ENCODE results near the gene TRAPPC12.

Gene TRAPPC12

DNA sequence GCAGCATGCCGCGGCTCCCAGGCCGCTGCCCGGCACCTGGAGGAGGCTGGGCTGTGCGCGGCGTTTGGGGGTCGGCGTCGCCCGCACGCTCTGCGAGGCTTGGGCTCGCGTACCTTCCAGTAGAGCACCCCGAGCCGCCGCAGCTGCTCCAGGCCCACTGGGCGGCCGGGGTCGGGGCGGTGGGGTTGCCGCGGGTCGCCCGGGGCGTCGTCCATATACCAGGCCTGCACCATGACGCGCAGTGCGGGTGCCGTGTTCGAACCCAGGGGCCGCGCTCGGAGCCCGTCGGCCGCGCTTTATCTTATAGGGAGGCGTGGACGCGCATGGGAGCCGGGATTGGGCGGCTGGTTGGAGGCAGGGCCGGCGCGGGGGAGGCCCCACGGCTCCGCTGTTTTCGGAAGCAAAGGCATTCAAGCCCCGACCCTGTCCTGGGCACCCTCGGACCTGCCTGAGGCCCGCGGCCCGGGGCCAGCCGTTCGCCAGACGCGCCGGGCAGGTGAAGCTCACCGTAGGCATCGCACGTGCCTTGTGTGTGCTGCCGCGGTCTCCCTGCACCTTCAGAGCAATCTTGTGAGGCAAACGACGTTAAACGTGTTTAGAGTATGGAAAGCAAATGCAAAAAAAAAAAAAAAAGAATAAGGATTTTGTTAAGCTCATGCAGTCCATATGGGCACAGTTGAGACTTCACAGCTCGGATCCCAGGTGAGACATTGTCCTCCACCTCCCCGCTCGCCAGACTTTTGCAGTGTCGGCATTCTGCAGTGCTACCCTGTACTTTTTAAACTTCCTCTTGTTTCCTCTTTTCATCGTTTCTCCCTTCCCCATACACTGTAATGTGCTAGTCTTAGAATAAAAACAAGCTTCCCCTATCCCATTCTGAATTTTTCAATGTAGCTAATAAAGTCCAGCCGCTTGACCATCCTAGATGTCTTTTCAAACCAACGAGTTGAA lies 140.0 kb downstream of the TRAPPC12 start, which contains the start of gene ADI1:
Gene ADI1 (minus strand): TSS at position 277 of the 951 bp plus-strand sequence. CDS start 44 bp downstream, at position 233.
- H3K9me3 Mint-ChIP-seq, result peaks cover 0 to 8% of the 10 kb centered on the region in 2 donors
- peaks cover 24% of the 10 kb centered on the region for H3K4me1 Mint-ChIP-seq
- DNase-seq (peak in 1 of 2 donors; percentile 85), ATAC-seq (peak; percentile 83)
- no peaks in the 10 kb centered on the region for H3K27me3 Mint-ChIP-seq
- H3K4me3 Mint-ChIP-seq, result peak within 1 kb of the TSS; percentile 80 to 94
- peak within 1 kb of the TSS; percentile 95 to 96 for H3K27ac Mint-ChIP-seq

GRCh38 chr2:3520591-3520990 lies 141.1 kb downstream of the TRAPPC12 start:
- Mint-ChIP-seq H3K27ac (peak overlapping the region in 1 of 2 donors; percentile 35), H3K4me3 (peak overlapping the region; percentile 80 to 94), H3K9me3 (peaks cover 0 to 4% of the 10 kb centered on the region in 2 donors), H3K4me1 (peaks cover 24% of the 10 kb centered on the region), H3K27me3 (no peaks in the 10 kb centered on the region)
- DNase-seq, result no peak
- no peak for ATAC-seq

DNA sequence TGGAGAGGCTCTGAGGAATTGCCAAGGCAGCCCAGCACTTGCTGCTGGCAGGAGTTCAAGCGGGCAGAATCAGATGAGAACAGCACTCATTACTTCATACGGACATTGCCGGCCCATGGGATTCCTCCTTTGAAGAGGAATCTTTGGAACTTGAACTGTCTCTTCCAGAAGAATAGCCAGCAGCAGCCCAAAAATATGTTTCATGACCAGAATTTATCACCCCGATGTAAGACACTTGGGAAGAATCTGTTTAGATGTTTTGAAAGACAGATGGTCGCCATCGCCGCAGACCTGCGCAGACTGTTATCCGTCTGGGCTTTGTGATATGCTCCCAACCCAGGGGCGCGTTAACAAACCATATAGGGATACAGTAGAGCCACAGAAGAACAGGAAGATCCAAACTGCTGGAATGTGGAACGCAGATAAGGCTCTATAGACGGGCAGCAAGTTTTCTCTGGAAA lies 143.5 kb downstream of the TRAPPC12 start:
- DNase-seq (no peak), ATAC-seq (no peak)
- peaks cover 24% of the 10 kb centered on the region for H3K4me1 Mint-ChIP-seq
- no peak overlapping the region for H3K4me3 Mint-ChIP-seq
- H3K27me3 Mint-ChIP-seq, result no peaks in the 10 kb centered on the region
- H3K27ac Mint-ChIP-seq, result no peak overlapping the region
- H3K9me3 Mint-ChIP-seq, result no peaks in the 10 kb centered on the region

DNA sequence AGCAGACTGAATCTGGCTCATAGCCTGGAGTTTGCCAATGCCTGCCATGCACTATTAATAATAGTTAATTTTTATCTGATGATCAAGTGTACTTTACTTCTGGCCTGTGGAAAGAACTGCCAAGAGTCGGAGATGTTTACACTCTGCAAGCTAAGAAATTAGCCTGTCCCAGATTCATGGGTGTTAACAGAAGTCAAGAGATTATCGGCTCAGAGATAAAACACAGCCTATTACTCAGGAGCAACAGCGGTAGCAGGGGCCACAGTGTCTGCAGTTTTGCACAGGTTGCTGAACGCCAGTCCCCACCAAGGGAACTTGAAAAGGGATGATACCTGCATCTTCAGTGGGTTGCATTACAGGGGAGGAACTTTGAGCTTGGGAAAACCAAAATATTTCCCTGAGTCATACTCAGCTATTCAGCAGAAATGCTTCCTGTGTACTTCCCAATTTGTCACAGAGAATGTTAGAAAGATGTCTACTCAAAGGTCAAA lies 144.1 kb downstream of the TRAPPC12 start:
- no peak for ATAC-seq
- Mint-ChIP-seq H3K27ac (no peak overlapping the region), H3K4me1 (peaks cover 24% of the 10 kb centered on the region), H3K9me3 (no peaks in the 10 kb centered on the region), H3K27me3 (no peaks in the 10 kb centered on the region), H3K4me3 (no peak overlapping the region)
- no peak for DNase-seq

GRCh38 chr2:3526871-3527270 lies 147.4 kb downstream of the TRAPPC12 start:
- Mint-ChIP-seq H3K4me1 (peaks cover 2% of the 10 kb centered on the region), H3K27me3 (no peaks in the 10 kb centered on the region), H3K9me3 (no peaks in the 10 kb centered on the region)

DNA sequence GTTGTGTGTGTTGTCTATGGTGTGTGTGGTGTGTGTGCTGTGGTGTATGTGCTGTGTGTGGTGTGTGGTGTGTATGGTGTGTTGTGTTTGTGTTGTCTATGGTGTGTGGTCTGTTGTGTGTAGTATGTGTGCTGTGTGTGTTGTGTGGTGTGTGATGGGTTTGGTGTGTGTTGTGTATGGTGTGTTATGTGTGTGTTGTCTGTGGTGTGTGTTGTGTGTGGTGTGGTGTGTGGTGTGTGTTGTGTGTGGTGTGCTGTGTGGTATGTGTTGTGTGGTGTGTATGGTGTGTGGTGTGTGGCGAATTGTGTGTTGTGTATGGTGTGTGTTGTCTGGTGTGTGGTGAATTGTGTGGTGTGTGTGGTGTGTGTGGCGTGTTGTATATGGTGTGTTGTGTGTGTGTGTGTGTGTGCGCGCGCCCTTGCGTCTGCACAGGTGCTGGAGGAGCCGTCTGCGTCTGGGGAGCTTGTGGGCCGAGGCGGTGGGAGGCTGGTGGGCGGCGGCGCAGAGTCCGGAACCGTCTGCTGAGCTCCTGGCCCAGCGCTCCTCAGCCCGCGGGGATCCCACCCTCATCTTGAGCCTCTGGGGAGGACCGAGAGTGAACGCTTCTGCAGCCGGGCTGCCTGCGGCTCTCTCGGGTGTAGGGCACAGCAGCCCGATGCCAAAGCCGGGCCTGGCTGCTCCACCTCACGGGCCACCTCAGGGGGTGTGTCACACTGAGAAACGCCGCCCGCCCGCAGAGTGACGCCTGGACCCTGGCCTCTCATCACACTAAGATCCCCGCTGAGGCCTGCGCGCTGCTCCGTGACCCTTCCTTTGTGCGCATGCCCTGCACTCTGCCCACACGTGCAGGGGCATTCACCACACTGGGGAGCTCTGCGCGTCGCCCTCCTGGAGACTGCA lies 148.6 kb downstream of the TRAPPC12 start:
- Mint-ChIP-seq H3K27me3 (no peaks in the 10 kb centered on the region), H3K9me3 (no peaks in the 10 kb centered on the region), H3K4me3 (no peak overlapping the region), H3K4me1 (no peaks in the 10 kb centered on the region), H3K27ac (no peak overlapping the region)
- DNase-seq (no peak), ATAC-seq (peak; percentile 53)

More at GRCh38 chr2:3526871-3527270, 147.4 kb downstream of the TRAPPC12 start:
- no peak overlapping the region for H3K4me3 Mint-ChIP-seq
- DNase-seq, result no peak
- ATAC-seq, result peak; percentile 54
- no peak overlapping the region for H3K27ac Mint-ChIP-seq

Measured in stimulated activated naive CD8-positive, alpha-beta T cell treated with anti-CD3 and anti-CD28 coated beads, Interleukin-15, amount 100 ng/mL, for 72 hours (primary cell).